PC-3 (cell line): Measurements from ENCODE around the gene ATP5IF1.
A peak's percentile ranks its signal among the peaks of the same experiment; 100 is the strongest.

Source experiments
- CTCF ChIP-seq: fragments of 300-600 bp; sonication (generic); conservative IDR thresholded peaks from 2 replicates; pipeline ENCODE4 v1.5.1; 2017; ENCODE audit warnings: antibody characterized with exemption, low read depth, mild to moderate bottlenecking, low read length
- EZH2 ChIP-seq: fragments of 300-600 bp; sonication (generic); IDR thresholded peaks from one replicate; pipeline ENCODE4 v1.6.1; 2017; ENCODE audit warnings: antibody characterized with exemption, mild to moderate bottlenecking, low read length; ENCODE audit not compliant: unreplicated experiment
- EZH2phosphoT487 ChIP-seq: fragments of 300-600 bp; sonication (generic); IDR thresholded peaks from 2 replicates; pipeline ENCODE4 v1.6.1; 2018; ENCODE audit warnings: mild to moderate bottlenecking, antibody characterized with exemption, low read length, borderline replicate concordance

GRCh38 chr1:28208818-28209441, 27.0 kb upstream of the ATP5IF1 start:
- TF ChIP-seq CTCF: peak; percentile 91
- no peak for TF ChIP-seq EZH2
- TF ChIP-seq EZH2phosphoT487: no peak
